Nephron progenitor cell (in vitro differentiated cells): Measurements from ENCODE around the gene CSF3R.
"Not testable (repeated sequence)": the region's sequence is repeated elsewhere in the genome, so short reads cannot be mapped to it uniquely, and the experiment has no call there.

ENCODE experiments used
- DNase-seq: peaks from one replicate; pipeline ENCODE4 v3.0.0; 2021
- H3K27ac Mint-ChIP-seq: 2 replicates; pipeline ENCODE4 v1.8.0; 2021; ENCODE audit warnings: mild to moderate bottlenecking, moderate library complexity, mixed read lengths
- H3K27me3 Mint-ChIP-seq: 2 replicates; pipeline ENCODE4 v1.8.0; 2021; ENCODE audit warnings: mild to moderate bottlenecking, low read depth, mixed read lengths; ENCODE audit not compliant: poor library complexity
- H3K36me3 Mint-ChIP-seq: 2 replicates; pipeline ENCODE4 v1.8.0; 2021; ENCODE audit warnings: low read depth, mixed read lengths
- H3K4me1 Mint-ChIP-seq: 2 replicates; pipeline ENCODE4 v1.8.0; 2021; ENCODE audit warnings: mixed read lengths
- H3K4me3 Mint-ChIP-seq: 2 replicates; pipeline ENCODE4 v1.8.0; 2021; ENCODE audit warnings: mild to moderate bottlenecking, moderate library complexity, mixed read lengths
- H3K9me3 Mint-ChIP-seq: 2 replicates; pipeline ENCODE4 v1.8.0; 2021; ENCODE audit warnings: mild to moderate bottlenecking, moderate library complexity, mixed read lengths
- CTCF ChIP-seq: fragments of 200-600 bp; sonication (generic); IDR thresholded peaks from 2 replicates; pipeline ENCODE4 v1.5.0; 2021; ENCODE audit warnings: antibody characterized with exemption

Gene CSF3R

GRCh38 chr1:36484099-36484498 is 1.4 kb upstream of the CSF3R start:
- DNase-seq, result no peak
- Mint-ChIP-seq H3K9me3 (peaks cover 4% of the 10 kb centered on the region), H3K36me3 (no peaks in the 10 kb centered on the region), H3K27me3 (peaks cover 13% of the 10 kb centered on the region), H3K4me1 (peaks cover 77% of the 10 kb centered on the region), H3K27ac (peak overlapping the region; percentile 81), H3K4me3 (no peak overlapping the region)
- no peak for TF ChIP-seq CTCF

- Mint-ChIP-seq H3K27ac (peak overlapping the region; percentile 77), H3K9me3 (peaks cover 4% of the 10 kb centered on the region), H3K4me1 (peaks cover 57% of the 10 kb centered on the region), H3K36me3 (no peaks in the 10 kb centered on the region), H3K27me3 (peaks cover 19% of the 10 kb centered on the region), H3K4me3 (peak overlapping the region; percentile 56)
- DNase-seq, result no peak
- no peak for TF ChIP-seq CTCF
Observed at GRCh38 chr1:36481771-36482723, 666 bp downstream of the CSF3R start.

- Mint-ChIP-seq H3K27me3 (peaks cover 19% of the 10 kb centered on the region), H3K9me3 (peaks cover 4% of the 10 kb centered on the region), H3K27ac (no peak overlapping the region), H3K4me3 (no peak overlapping the region), H3K4me1 (peaks cover 57% of the 10 kb centered on the region), H3K36me3 (no peaks in the 10 kb centered on the region)
- no peak for DNase-seq
- TF ChIP-seq CTCF, result no peak
Observed at GRCh38 chr1:36481091-36481490, 1.6 kb downstream of the CSF3R start.

GRCh38 chr1:36480161-36480560 is 2.6 kb downstream of the CSF3R start:
- Mint-ChIP-seq H3K4me3 (no peak overlapping the region), H3K27me3 (peaks cover 16% of the 10 kb centered on the region), H3K36me3 (no peaks in the 10 kb centered on the region), H3K9me3 (no peaks in the 10 kb centered on the region), H3K27ac (no peak overlapping the region), H3K4me1 (peaks cover 59% of the 10 kb centered on the region)
- no peak for DNase-seq
- no peak for TF ChIP-seq CTCF

GRCh38 chr1:36479505-36480051 is 3.1 kb downstream of the CSF3R start:
- Mint-ChIP-seq H3K36me3 (no peaks in the 10 kb centered on the region), H3K9me3 (no peaks in the 10 kb centered on the region), H3K27me3 (peaks cover 16% of the 10 kb centered on the region), H3K4me1 (peaks cover 63% of the 10 kb centered on the region), H3K27ac (peak overlapping the region; percentile 76), H3K4me3 (no peak overlapping the region)
- no peak for DNase-seq
- TF ChIP-seq CTCF, result no peak

- H3K9me3 Mint-ChIP-seq, H3K27ac Mint-ChIP-seq, H3K4me3 Mint-ChIP-seq: not testable (repeated sequence)
Observed at GRCh38 chr1:36477615-36478014, 5.1 kb downstream of the CSF3R start.

More at GRCh38 chr1:36477615-36478014, 5.1 kb downstream of the CSF3R start:
- H3K4me1 Mint-ChIP-seq, result peaks cover 55% of the 10 kb centered on the region
- DNase-seq, H3K36me3 Mint-ChIP-seq: not testable (repeated sequence)
- peaks cover 21% of the 10 kb centered on the region for H3K27me3 Mint-ChIP-seq
